Mesodermal cell (in vitro differentiated cells): ENCODE measurements around the gene CAMK1D.
"Not testable (repeated sequence)": the region's sequence is repeated elsewhere in the genome, so short reads cannot be mapped to it uniquely, and the experiment has no call there.

Source experiments
- H3K27ac ChIP-seq: 2 replicates; pipeline ENCODE4 v1.7.0; 2013; ENCODE audit warnings: mild to moderate bottlenecking, low read depth, low read length, moderate library complexity; ENCODE audit not compliant: severe bottlenecking
- H3K36me3 ChIP-seq: 2 replicates; pipeline ENCODE4 v1.7.1; 2013; ENCODE audit warnings: mild to moderate bottlenecking, low read length, moderate library complexity; ENCODE audit not compliant: control insufficient read depth, insufficient read depth
- H3K4me1 ChIP-seq: one replicate; pipeline ENCODE4 v1.7.1; 2013; ENCODE audit warnings: mild to moderate bottlenecking, low read length; ENCODE audit not compliant: insufficient read depth, control insufficient read depth, poor library complexity, severe bottlenecking
- H3K4me3 ChIP-seq: 2 replicates; pipeline ENCODE4 v1.7.0; 2013; ENCODE audit warnings: low read length, control low read depth, mild to moderate bottlenecking; ENCODE audit not compliant: insufficient read depth, poor library complexity, severe bottlenecking; ENCODE audit errors: extremely low read depth
- H3K9me3 ChIP-seq: 2 replicates; pipeline ENCODE4 v1.7.1; 2013; ENCODE audit warnings: mild to moderate bottlenecking, low read length, moderate library complexity; ENCODE audit not compliant: control insufficient read depth
- WGBS, 2 experiments: methylation state at CpG; one replicate each; pipeline ENCODE4 v1.1.5; 2013; ENCODE audit warnings: missing lambda C conversion rate in 2 of 2; ENCODE audit not compliant: insufficient coverage in 2 of 2; 5-methylcytosine and 5-hydroxymethylcytosine counted together

Gene CAMK1D

GRCh38 chr10:12848439-12849173 lies 499.3 kb downstream of the CAMK1D start:
- 80 to 86% methylated on average over 9 to 11 of the region's 11 CpGs for WGBS, 2 experiments

GRCh38 chr10:12849319-12850181 lies 500.2 kb downstream of the CAMK1D start:
- 86 to 87% methylated on average over 19 of the region's 20 CpGs for WGBS, 2 experiments
- H3K4me1 ChIP-seq = peaks cover 23% of the 10 kb centered on the region
- H3K27ac ChIP-seq = no peak overlapping the region
- no peak overlapping the region for H3K4me3 ChIP-seq
- no peaks in the 10 kb centered on the region for H3K9me3 ChIP-seq
- H3K36me3 ChIP-seq = no peaks in the 10 kb centered on the region

More at GRCh38 chr10:12848439-12849173, 499.3 kb downstream of the CAMK1D start:
- Histone ChIP-seq H3K36me3 (no peaks in the 10 kb centered on the region), H3K4me3 (no peak overlapping the region), H3K27ac (no peak overlapping the region), H3K9me3 (no peaks in the 10 kb centered on the region), H3K4me1 (peaks cover 29% of the 10 kb centered on the region)

GRCh38 chr10:12852687-12853086 lies 503.3 kb downstream of the CAMK1D start:
- Histone ChIP-seq H3K4me3 (no peak overlapping the region), H3K4me1 (peaks cover 11% of the 10 kb centered on the region), H3K36me3 (no peaks in the 10 kb centered on the region), H3K9me3 (no peaks in the 10 kb centered on the region), H3K27ac (no peak overlapping the region)
- 79% methylated on average over 2 of the region's 2 CpGs; no CpG with 5 or more reads in 1 of the 2 experiments for WGBS, 2 experiments

- Histone ChIP-seq H3K9me3 (no peaks in the 10 kb centered on the region), H3K4me1 (peaks cover 2% of the 10 kb centered on the region), H3K36me3 (no peaks in the 10 kb centered on the region), H3K27ac (no peak overlapping the region), H3K4me3 (no peak overlapping the region)
- WGBS, 2 experiments = no CpG with 5 or more reads among the region's 2 CpGs
Measured at GRCh38 chr10:12854988-12855387, 505.6 kb downstream of the CAMK1D start.

- H3K27ac ChIP-seq = no peak overlapping the region
- H3K4me3 ChIP-seq = no peak overlapping the region
- no peaks in the 10 kb centered on the region for H3K9me3 ChIP-seq
- 90 to 100% methylated on average over 1 to 3 of the region's 3 CpGs for WGBS, 2 experiments
- H3K36me3 ChIP-seq = no peaks in the 10 kb centered on the region
- H3K4me1 ChIP-seq = no peaks in the 10 kb centered on the region
Measured at GRCh38 chr10:12862459-12862858, 513.1 kb downstream of the CAMK1D start.

GRCh38 chr10:12865515-12865914 lies 516.2 kb downstream of the CAMK1D start:
- WGBS, 2 experiments = 86 to 99% methylated on average over 6 of the region's 6 CpGs
- H3K9me3 ChIP-seq, H3K4me3 ChIP-seq, H3K4me1 ChIP-seq, H3K36me3 ChIP-seq, H3K27ac ChIP-seq: not testable (repeated sequence)

- Histone ChIP-seq H3K4me3 (no peak overlapping the region), H3K27ac (no peak overlapping the region), H3K4me1 (no peaks in the 10 kb centered on the region), H3K9me3 (no peaks in the 10 kb centered on the region), H3K36me3 (no peaks in the 10 kb centered on the region)
- 85 to 88% methylated on average over 3 to 5 of the region's 5 CpGs for WGBS, 2 experiments
Measured at GRCh38 chr10:12868229-12868628, 518.9 kb downstream of the CAMK1D start.

GRCh38 chr10:12869427-12869826 lies 520.1 kb downstream of the CAMK1D start:
- no peaks in the 10 kb centered on the region for H3K4me1 ChIP-seq
- H3K4me3 ChIP-seq = no peak overlapping the region
- H3K36me3 ChIP-seq = no peaks in the 10 kb centered on the region
- no peak overlapping the region for H3K27ac ChIP-seq
- H3K9me3 ChIP-seq = no peaks in the 10 kb centered on the region
- 94 to 100% methylated on average over 1 to 2 of the region's 3 CpGs for WGBS, 2 experiments

- WGBS, 2 experiments = 92 to 95% methylated on average over 6 to 8 of the region's 9 CpGs
- no peaks in the 10 kb centered on the region for H3K36me3 ChIP-seq
- no peak overlapping the region for H3K27ac ChIP-seq
- no peaks in the 10 kb centered on the region for H3K4me1 ChIP-seq
- no peak overlapping the region for H3K4me3 ChIP-seq
- H3K9me3 ChIP-seq = no peaks in the 10 kb centered on the region
Measured at GRCh38 chr10:12872577-12872976, 523.2 kb downstream of the CAMK1D start.

- Histone ChIP-seq H3K27ac (no peak overlapping the region), H3K4me1 (no peaks in the 10 kb centered on the region), H3K9me3 (no peaks in the 10 kb centered on the region), H3K36me3 (no peaks in the 10 kb centered on the region), H3K4me3 (no peak overlapping the region)
- 84 to 85% methylated on average over 8 of the region's 8 CpGs for WGBS, 2 experiments
Measured at GRCh38 chr10:12873172-12873571, 523.8 kb downstream of the CAMK1D start.

GRCh38 chr10:12874501-12874900 lies 525.2 kb downstream of the CAMK1D start:
- H3K27ac ChIP-seq = no peak overlapping the region
- 100% methylated on average over 2 of the region's 6 CpGs; no CpG with 5 or more reads in 1 of the 2 experiments for WGBS, 2 experiments

More at GRCh38 chr10:12874501-12874900, 525.2 kb downstream of the CAMK1D start:
- no peaks in the 10 kb centered on the region for H3K9me3 ChIP-seq
- H3K4me3 ChIP-seq = no peak overlapping the region
- H3K4me1 ChIP-seq = no peaks in the 10 kb centered on the region
- no peaks in the 10 kb centered on the region for H3K36me3 ChIP-seq
